Measurements from ENCODE around the gene NEMP2.

The NEMP2 gene

DNA sequence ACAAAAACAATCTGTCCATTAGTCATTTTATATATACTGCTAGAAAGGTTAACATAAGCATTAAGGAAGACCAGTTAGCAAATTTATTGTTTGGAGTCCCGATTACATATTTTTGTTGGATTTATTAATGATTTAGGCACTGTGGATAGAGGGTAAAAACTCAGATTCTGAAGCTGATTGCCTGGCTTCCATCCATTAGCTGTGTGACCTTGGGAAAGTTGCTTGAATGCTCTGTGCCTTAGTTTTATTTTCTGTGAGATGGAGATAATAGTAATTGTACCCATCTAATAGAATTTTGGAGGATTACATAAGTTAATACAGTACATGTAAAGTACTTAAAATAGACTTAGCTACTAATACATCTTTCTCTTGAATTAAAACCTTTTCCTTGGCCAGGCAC lies 36.3 kb upstream of the NEMP2 start:
- H3K9me3 Mint-ChIP-seq, result peaks cover 19% of the 10 kb centered on the region
- peaks cover 3% of the 10 kb centered on the region for H3K36me3 Mint-ChIP-seq (ENCODE audit: low read depth)
- DNase-seq, result no peak
- H3K4me3 Mint-ChIP-seq, result no peak overlapping the region
- no peak overlapping the region for H3K27ac Mint-ChIP-seq
- H3K27me3 Mint-ChIP-seq, result no peaks in the 10 kb centered on the region
- H3K4me1 Mint-ChIP-seq (ENCODE audit: low read depth), result peaks cover 19% of the 10 kb centered on the region

DNA sequence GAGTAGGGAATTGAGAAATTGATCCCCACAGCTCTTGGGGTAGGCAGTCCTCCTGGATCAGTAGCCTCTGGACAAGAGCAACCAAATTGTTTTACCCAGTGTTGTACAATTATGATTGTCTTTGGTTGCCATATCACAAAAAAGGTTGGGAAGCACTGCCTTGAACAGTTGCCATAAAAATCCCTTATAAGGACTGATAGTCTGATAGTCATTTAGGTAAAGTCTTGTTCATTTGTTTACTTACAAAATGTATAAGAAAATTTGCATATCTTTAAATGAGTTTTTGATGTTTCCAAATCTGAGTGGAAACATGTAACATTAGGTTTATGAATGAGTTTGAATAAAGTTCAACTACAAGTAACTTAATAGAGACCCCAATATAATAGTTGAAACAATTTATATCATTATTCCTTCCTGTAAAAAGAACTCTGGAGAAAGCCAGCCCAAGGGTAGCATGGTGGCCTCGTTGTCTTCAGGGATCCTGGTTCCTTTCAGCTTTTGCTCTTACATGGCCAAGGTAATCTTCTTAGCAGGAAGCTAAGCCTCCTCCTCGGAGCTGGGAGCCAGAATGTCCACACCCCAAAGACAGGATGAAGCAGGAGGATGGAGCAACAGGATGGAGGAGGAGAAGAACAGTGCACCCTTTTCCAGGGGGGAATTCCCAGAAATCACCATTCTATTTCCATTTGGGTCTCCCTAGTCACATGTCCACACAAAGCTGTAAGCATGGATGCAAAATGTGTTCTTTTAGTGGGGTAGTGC lies 35.7 kb upstream of the NEMP2 start:
- H3K27me3 Mint-ChIP-seq, result no peaks in the 10 kb centered on the region

DNA sequence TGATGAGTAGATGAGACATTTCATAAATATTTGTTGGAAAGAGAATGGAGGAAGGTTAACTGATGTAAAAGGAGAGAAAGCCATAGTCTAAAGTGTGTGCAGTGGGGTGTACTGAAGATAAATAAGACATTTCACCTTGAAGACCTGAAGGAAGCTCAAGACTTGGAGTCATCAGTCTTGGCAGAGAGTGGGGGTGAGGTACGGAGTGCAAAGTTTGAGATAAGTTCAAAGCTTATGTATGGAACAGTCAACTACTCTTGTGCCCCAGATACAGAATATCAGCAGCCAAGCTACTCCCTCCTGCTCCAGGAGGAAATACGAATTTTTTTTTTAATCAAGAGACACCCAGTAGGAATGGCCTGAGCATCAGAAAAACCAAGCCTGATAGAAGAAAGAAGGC lies 30.3 kb upstream of the NEMP2 start:
- peaks cover 3% of the 10 kb centered on the region for H3K36me3 Mint-ChIP-seq (ENCODE audit: low read depth)
- DNase-seq, result no peak
- H3K27ac Mint-ChIP-seq, result no peak overlapping the region
- peaks cover 29% of the 10 kb centered on the region for H3K9me3 Mint-ChIP-seq
- no peaks in the 10 kb centered on the region for H3K27me3 Mint-ChIP-seq
- H3K4me3 Mint-ChIP-seq, result no peak overlapping the region
- H3K4me1 Mint-ChIP-seq (ENCODE audit: low read depth), result peaks cover 30% of the 10 kb centered on the region

More for the DNA sequence above, 35.7 kb upstream of the NEMP2 start:
- Mint-ChIP-seq H3K27ac (no peak overlapping the region), H3K4me1 (ENCODE audit: low read depth) (peaks cover 17% of the 10 kb centered on the region), H3K4me3 (no peak overlapping the region), H3K36me3 (ENCODE audit: low read depth) (peaks cover 3% of the 10 kb centered on the region), H3K9me3 (peaks cover 25% of the 10 kb centered on the region)
- DNase-seq, result no peak

DNA sequence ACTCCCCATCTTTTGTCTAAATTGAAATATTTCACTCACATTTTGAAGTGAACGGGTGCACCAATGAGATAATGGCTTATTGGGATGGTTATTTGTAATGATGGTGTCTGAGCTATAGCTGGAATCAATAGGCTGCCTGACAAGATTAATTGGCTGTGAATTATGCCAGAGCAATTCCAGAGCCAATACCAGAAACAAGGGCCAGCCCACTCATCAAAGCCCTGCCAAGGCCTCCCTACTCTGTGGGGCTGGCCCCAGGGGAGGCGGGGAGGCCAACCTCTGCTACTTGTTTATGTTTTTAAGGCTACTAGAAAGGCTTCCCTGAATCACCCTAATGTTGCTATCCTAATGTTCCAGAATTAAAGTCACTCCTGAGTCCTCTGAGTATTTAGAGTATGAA lies 29.1 kb upstream of the NEMP2 start:
- DNase-seq, result no peak
- H3K9me3 Mint-ChIP-seq, result peaks cover 29% of the 10 kb centered on the region
- no peak overlapping the region for H3K27ac Mint-ChIP-seq
- H3K36me3 Mint-ChIP-seq (ENCODE audit: low read depth), result peaks cover 3% of the 10 kb centered on the region
- H3K27me3 Mint-ChIP-seq, result no peaks in the 10 kb centered on the region
- no peak overlapping the region for H3K4me3 Mint-ChIP-seq
- peaks cover 30% of the 10 kb centered on the region for H3K4me1 Mint-ChIP-seq (ENCODE audit: low read depth)

DNA sequence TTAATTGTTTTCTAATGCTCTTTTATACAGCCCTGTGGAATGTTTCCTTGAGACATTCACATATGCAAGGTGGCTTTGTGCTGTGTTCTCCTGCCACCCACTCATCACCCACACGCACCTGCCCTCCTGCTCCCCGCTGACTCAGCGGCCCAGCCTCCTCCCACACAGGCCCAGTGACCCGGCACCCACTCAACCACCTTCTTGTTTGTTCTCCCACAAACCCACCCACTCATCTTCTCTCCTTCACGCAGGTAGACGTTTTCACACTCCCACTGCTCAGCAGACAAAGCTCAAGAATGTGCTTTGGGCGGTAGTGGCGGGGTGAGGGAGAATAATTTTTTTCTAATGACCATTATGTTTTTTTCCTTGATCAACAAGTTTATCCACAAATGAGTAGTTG lies 28.6 kb upstream of the NEMP2 start:
- peak overlapping the region; percentile 83 for H3K27ac Mint-ChIP-seq
- DNase-seq, result peak; percentile 47
- peaks cover 30% of the 10 kb centered on the region for H3K4me1 Mint-ChIP-seq (ENCODE audit: low read depth)
- peaks cover 28% of the 10 kb centered on the region for H3K9me3 Mint-ChIP-seq
- peak overlapping the region; percentile 16 for H3K4me3 Mint-ChIP-seq
- no peaks in the 10 kb centered on the region for H3K27me3 Mint-ChIP-seq
- H3K36me3 Mint-ChIP-seq (ENCODE audit: low read depth), result peaks cover 3% of the 10 kb centered on the region

DNA sequence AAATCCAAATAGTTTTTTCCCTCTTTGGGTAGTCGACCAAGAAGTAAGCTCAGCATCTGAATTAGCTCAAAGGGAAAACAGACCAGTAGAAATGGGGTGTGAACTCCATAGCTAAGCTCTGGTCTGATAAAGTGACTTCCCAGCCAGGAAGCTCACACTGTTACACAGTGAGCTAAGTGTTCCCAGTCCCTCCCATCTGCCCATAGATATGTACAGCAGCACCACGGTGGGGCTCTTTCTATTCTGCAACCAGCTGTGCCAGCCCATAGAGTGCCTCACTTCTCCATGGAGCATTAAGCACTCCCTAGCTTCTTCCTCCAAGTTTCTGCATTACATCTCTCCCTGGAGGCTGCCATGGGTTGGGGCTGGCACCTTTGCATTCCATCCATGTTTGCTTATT lies 27.6 kb upstream of the NEMP2 start:
- Mint-ChIP-seq H3K4me3 (no peak overlapping the region), H3K9me3 (peaks cover 20% of the 10 kb centered on the region), H3K27ac (no peak overlapping the region), H3K4me1 (ENCODE audit: low read depth) (peaks cover 30% of the 10 kb centered on the region), H3K36me3 (ENCODE audit: low read depth) (peaks cover under 1% of the 10 kb centered on the region), H3K27me3 (no peaks in the 10 kb centered on the region)
- no peak for DNase-seq

DNA sequence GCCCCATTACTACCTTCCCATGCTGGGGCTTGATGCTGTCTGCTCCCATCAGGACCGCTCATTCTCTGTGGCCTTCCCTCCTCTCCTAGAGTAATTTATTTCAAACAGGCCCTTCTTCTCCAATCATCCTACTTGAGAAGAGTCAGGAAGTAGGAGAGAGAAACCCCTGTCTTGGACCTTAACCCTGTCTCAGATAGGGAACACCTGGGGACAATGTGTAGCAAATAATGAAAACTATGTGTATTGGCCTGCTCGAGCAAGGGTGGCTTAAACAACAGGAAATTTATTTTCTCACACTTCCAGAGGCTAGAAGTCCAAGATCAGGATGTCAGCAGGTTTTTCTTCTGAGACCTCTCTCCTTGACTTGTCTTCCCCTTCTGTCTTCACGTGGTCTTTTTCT lies 26.6 kb upstream of the NEMP2 start:
- DNase-seq, result no peak
- no peak overlapping the region for H3K27ac Mint-ChIP-seq

DNA sequence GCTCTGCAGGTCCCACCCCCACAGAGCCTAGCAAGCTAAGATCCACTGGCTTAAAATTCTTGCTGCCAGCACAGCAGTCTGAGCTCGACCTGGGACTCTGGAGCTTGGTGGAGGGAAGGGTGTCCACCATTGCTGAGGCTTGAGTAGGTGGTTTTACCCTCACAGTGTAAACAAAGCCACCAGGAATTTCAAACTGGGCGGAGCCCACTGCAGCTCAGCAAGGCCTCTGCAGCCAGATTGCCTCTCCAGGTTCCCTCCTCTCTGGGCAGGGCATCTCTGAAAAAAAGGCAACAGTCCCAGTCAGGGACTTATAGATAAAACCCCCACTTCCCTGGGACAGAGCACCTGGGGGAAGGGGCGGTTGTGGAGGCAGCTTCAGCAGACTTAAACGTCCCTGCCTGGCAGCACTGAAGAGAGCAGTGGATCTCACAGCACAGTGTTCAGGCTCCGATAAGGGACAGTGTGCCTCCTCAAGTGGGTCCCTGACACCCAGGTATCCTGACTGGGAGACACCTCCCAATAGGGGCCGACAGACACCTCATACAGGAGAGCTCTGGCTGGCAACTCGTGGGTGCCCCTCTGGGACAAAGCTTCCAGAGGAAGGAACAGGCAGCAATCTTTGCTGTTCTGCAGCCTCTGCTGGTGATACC lies 20.0 kb upstream of the NEMP2 start:
- Mint-ChIP-seq H3K36me3 (ENCODE audit: low read depth) (peaks cover 4% of the 10 kb centered on the region), H3K4me1 (ENCODE audit: low read depth) (peaks cover 11% of the 10 kb centered on the region), H3K4me3 (no peak overlapping the region), H3K27ac (no peak overlapping the region), H3K9me3 (peaks cover 4% of the 10 kb centered on the region), H3K27me3 (no peaks in the 10 kb centered on the region)
- no peak for DNase-seq

More for the DNA sequence above, 26.6 kb upstream of the NEMP2 start:
- Mint-ChIP-seq H3K4me1 (ENCODE audit: low read depth) (peaks cover 26% of the 10 kb centered on the region), H3K4me3 (no peak overlapping the region), H3K9me3 (peaks cover 12% of the 10 kb centered on the region), H3K27me3 (no peaks in the 10 kb centered on the region), H3K36me3 (ENCODE audit: low read depth) (no peaks in the 10 kb centered on the region)

DNA sequence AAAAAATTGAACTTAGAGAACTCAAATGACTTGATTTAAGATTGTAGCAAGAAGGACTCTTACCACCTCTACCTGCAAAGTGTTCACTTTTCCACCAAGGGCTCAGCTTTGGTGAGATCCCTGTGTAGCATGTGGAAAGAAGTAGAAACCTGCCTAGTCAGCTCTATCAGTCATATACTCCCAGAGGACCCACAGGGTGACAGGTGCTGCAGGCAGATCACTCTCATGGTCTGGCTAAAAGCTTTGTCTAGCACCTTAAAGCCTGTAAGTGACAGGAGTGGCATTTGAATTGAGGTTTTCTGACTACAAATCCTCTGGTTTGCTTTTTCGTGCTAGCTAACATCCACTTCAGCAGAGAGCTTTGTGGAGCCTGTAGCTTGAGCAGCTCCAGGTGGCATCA lies 18.7 kb upstream of the NEMP2 start:
- H3K4me3 Mint-ChIP-seq, result no peak overlapping the region
- DNase-seq, result no peak
- H3K27me3 Mint-ChIP-seq, result no peaks in the 10 kb centered on the region
- peaks cover 4% of the 10 kb centered on the region for H3K9me3 Mint-ChIP-seq
- H3K4me1 Mint-ChIP-seq (ENCODE audit: low read depth), result peaks cover 11% of the 10 kb centered on the region
- no peak overlapping the region for H3K27ac Mint-ChIP-seq
- H3K36me3 Mint-ChIP-seq (ENCODE audit: low read depth), result peaks cover 4% of the 10 kb centered on the region

DNA sequence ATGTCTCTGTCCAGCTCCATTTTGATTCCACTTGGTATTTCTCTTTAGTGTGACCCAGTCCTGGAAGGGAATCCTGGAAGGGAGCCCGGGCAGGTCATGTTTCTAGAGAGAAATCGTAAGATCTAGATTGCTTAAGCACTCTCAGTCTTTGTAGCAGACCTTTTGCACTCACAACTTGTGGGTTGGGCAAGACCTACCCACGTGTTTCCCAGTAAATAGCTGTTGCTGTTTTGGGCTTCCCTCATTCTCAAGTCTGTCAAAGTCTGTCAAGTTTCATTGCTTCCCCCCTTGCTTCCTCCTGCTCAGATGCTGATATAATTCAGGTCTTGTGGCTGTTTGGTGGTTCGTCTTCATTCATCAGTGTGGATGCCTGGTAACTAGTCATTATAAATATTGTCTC lies 17.4 kb upstream of the NEMP2 start:
- peaks cover 4% of the 10 kb centered on the region for H3K9me3 Mint-ChIP-seq
- no peak overlapping the region for H3K4me3 Mint-ChIP-seq
- no peaks in the 10 kb centered on the region for H3K27me3 Mint-ChIP-seq
- H3K36me3 Mint-ChIP-seq (ENCODE audit: low read depth), result peaks cover 4% of the 10 kb centered on the region
- no peak for DNase-seq
- no peak overlapping the region for H3K27ac Mint-ChIP-seq
- peaks cover 11% of the 10 kb centered on the region for H3K4me1 Mint-ChIP-seq (ENCODE audit: low read depth)

DNA sequence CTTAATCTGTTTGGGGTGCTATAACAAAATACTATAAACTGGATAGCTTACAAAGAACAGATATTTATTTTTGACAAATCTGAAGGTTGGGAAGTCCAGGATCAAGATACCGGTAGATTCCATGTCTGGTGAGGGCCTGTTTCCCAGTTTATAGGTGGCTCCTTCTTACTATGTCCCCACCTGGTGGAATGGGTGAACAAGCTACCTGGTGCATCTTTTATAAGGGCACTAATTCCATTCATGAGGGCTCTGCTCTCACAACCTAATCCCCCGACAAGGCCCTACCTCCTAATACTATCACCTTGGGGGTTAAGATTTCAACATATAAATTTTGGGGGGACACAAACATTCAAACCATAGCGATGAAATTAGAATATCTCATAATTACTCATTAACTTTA lies 15.6 kb upstream of the NEMP2 start:
- H3K27ac Mint-ChIP-seq, result no peak overlapping the region
- no peaks in the 10 kb centered on the region for H3K36me3 Mint-ChIP-seq (ENCODE audit: low read depth)

DNA sequence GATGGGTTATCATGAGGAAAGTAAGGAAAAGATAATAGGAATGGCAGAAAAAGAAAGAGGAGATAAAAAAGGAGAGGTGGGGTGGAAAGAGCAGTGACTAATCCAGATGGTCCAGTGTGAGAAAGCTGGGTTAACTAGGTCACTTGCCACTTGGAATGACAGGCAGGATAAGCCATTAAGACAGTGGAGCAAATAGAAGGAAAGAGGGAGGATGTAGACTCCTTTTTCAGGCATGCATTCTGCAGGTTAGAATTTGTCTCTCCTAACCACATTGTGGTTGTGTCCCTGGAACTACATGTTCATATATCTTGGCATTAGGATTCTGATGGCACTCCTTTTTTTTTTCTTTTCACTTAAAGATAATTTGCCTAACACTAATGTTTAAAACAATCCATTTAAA lies 13.4 kb upstream of the NEMP2 start:
- Mint-ChIP-seq H3K27ac (no peak overlapping the region), H3K36me3 (ENCODE audit: low read depth) (no peaks in the 10 kb centered on the region), H3K27me3 (no peaks in the 10 kb centered on the region), H3K4me3 (no peak overlapping the region), H3K4me1 (ENCODE audit: low read depth) (peaks cover 22% of the 10 kb centered on the region), H3K9me3 (peaks cover under 1% of the 10 kb centered on the region)
- no peak for DNase-seq

More for the DNA sequence above, 15.6 kb upstream of the NEMP2 start:
- Mint-ChIP-seq H3K4me3 (no peak overlapping the region), H3K9me3 (no peaks in the 10 kb centered on the region), H3K27me3 (no peaks in the 10 kb centered on the region), H3K4me1 (ENCODE audit: low read depth) (peaks cover 17% of the 10 kb centered on the region)
- no peak for DNase-seq

DNA sequence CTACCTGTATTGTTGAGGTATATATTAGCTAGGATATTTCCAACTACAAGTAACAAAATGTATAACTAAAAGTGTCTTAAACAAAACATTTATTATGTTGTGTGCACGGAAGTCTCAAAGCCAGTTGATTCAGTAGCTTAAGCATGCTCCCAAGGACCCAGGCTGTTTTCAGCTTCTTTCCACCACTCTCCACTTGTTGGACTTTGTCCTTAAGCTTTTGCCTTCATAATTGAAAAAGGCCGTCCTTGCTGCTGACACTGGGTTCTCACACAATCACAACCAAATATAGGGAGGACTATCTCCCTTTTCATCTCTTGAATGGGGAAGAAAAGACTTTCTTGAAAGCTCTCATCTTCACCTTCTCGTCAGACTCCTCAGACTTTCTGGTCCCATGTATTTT lies 12.2 kb upstream of the NEMP2 start:
- Mint-ChIP-seq H3K4me3 (no peak overlapping the region), H3K27ac (no peak overlapping the region), H3K27me3 (no peaks in the 10 kb centered on the region), H3K36me3 (ENCODE audit: low read depth) (peaks cover 5% of the 10 kb centered on the region), H3K4me1 (ENCODE audit: low read depth) (peaks cover 16% of the 10 kb centered on the region), H3K9me3 (peaks cover 12% of the 10 kb centered on the region)
- no peak for DNase-seq

DNA sequence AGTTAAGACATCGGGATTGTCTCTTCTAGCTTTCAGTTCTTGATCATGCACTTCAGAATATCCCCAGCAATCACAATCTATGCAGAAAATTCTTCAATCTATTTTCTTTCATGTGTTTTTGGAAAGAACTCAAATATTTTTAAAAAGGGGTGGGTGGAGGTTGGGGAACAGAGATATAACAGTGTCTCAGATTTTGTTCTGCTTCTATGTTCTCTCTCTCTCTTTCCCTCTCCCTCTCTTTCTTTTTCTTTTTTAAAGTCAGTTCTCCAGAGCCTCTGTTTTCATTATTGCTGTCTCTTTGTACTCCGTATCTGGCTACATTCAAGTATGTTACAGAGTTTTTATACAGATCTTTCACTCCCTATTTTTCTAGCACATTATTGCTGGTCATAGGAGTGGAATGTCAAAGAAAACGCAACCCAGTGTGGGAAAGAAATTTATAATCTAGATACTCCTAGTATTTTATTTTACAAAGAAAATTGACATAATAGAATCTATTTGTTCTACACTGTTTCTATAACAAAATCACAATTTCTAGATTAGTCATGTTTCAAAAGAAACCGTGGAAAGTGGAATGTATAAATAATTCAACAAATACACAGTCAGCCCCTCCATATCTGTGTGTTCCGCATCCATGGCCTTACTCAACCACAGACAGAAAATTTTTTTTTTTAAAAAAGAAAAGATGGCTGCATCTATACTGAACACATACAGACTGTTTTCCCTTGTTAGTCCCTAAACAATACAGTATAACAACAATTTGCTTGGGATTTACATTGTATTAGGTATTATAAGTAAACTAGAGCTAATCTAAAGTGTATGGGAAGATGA lies 11.2 kb upstream of the NEMP2 start:
- Mint-ChIP-seq H3K9me3 (peaks cover 21% of the 10 kb centered on the region), H3K27ac (no peak overlapping the region), H3K4me3 (no peak overlapping the region), H3K27me3 (no peaks in the 10 kb centered on the region), H3K36me3 (ENCODE audit: low read depth) (peaks cover 15% of the 10 kb centered on the region), H3K4me1 (ENCODE audit: low read depth) (peaks cover 12% of the 10 kb centered on the region)
- DNase-seq, result no peak

DNA sequence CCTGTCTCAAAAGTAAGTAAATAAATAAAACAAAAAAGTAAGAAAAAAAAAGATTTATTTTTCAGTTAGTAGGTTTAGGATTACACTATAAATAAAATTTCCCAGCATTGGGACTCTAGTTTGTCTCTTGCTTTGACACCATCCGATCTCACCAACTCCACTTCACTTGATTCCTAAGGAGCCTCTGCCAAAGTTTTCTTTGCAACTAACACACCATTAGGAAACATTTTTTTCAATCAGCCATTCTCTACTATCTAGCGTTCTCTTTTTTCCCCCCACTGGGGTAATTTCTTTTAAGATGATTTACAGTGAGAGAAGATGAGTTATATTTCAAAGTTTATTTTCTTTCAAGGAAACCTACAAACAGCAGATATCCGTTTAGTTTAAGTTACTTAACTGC lies 10.6 kb upstream of the NEMP2 start:
- H3K27ac Mint-ChIP-seq, result no peak overlapping the region

More for the DNA sequence above, 10.6 kb upstream of the NEMP2 start:
- DNase-seq, result no peak
- Mint-ChIP-seq H3K9me3 (peaks cover 28% of the 10 kb centered on the region), H3K27me3 (no peaks in the 10 kb centered on the region), H3K4me3 (no peak overlapping the region), H3K36me3 (ENCODE audit: low read depth) (peaks cover 22% of the 10 kb centered on the region), H3K4me1 (ENCODE audit: low read depth) (peaks cover 12% of the 10 kb centered on the region)
